ENCODE measurements around the gene EML6. TPM values are rescaled to one million over a fixed set of nuclear protein-coding genes. Genes with fewer than 3 reads are reported as not detected.

EML6 gene
- total and polyA plus RNA-seq, 2 of the 8 experiments (the other 6 are each of a cell fraction or from before 2014, with no cell fraction given) = 1.2 to 1.6 TPM

- POLR2A ChIA-PET (ENCODE audit: partially characterized antibody) = interaction anchor here (1.6 to 2.8 kb wide), 3 partner anchors 8 to 17 kb away, joined by 3 to 13 read pairs (median 4); no protein-coding TSS in a partner anchor
- H4K8ac ChIP-seq (ENCODE audit: extremely low read depth, insufficient read depth, low read length) = no peak overlapping the region
- H3K79me2 ChIP-seq (ENCODE audit: control insufficient read depth in 1 of 2, insufficient read depth in 2 of 2, low read length in 2 of 2) = no peaks in the 10 kb centered on the region
- H4K5ac ChIP-seq (ENCODE audit: insufficient read length, low read depth, low read length) = no peak overlapping the region
- peak overlapping the region; percentile 35; the same call in 1 of the 2 replicates for H2BK5ac ChIP-seq (ENCODE audit: low read depth, low read length)
- CTCF ChIA-PET (ENCODE audit: partially characterized antibody) = interaction anchor here (0.7 to 1.1 kb wide), 2 partner anchors 37 to 200 kb away, joined by 3 read pairs; no protein-coding TSS in a partner anchor
- DNase-seq (ENCODE audit: low read depth in 1 of 2, low spot score in 2 of 2) (no peak), FAIRE-seq (no peak)
- no peaks in the 10 kb centered on the region for H4K20me1 ChIP-seq (replicated peaks in 1 of 2; ENCODE audit: control insufficient read depth in 1 of 2, insufficient read depth in 2 of 2, low read length in 2 of 2)
- no peak overlapping the region for H2AK5ac ChIP-seq (ENCODE audit: low read depth, low read length)
- H3K4me2 ChIP-seq (ENCODE audit: insufficient read depth in 1 of 2, low read depth in 2 of 2, low read length in 2 of 2) = no peak overlapping the region
- H3K23ac ChIP-seq (ENCODE audit: insufficient read length) = no peak overlapping the region
- no peak overlapping the region for H2BK20ac ChIP-seq (ENCODE audit: low read length)
- no peak overlapping the region for H4K91ac ChIP-seq (replicated peaks; ENCODE audit: insufficient read length, low read length)
- no peak overlapping the region for H3K56ac ChIP-seq (replicated peaks; ENCODE audit: insufficient read length, low read depth, low read length)
- 92% methylated on average over 10 of the region's 10 CpGs; no CpG with 5 or more reads in 1 of the 2 experiments for WGBS, 2 experiments (ENCODE audit: extremely low coverage in 1 of 2, insufficient coverage in 1 of 2, insufficient read length in 1 of 2, insufficient replicate concordance in 2 of 2, low coverage in 1 of 2, low lambda C conversion rate in 2 of 2, missing lambda C conversion rate in 1 of 2)
- no peak overlapping the region for H2AFZ ChIP-seq (ENCODE audit: low read length)
- H2BK12ac ChIP-seq (ENCODE audit: low read depth, low read length) = no peak overlapping the region
- no peaks in the 10 kb centered on the region for H3K23me2 ChIP-seq (ENCODE audit: low read depth, low read length)
- H3K4me3 ChIP-seq (ENCODE audit: extremely low read depth in 1 of 4, insufficient read depth in 2 of 4, low read depth in 3 of 4, low read length in 4 of 4) = no peak overlapping the region
- no peak overlapping the region for H2BK15ac ChIP-seq (ENCODE audit: low read length)
- peaks cover 0 to 25% (median 7%) of the 10 kb centered on the region in 4 experiments; a peak in 3 of 8 replicates for H3K36me3 ChIP-seq (ENCODE audit: control insufficient read depth in 2 of 4, insufficient read depth in 4 of 4, low read length in 3 of 4)
- no peak overlapping the region for H2BK120ac ChIP-seq (replicated peaks; ENCODE audit: low read depth, low read length)
- no peak overlapping the region for H3K9ac ChIP-seq (replicated peaks in 1 of 4; ENCODE audit: extremely low read depth in 1 of 4, low read depth in 3 of 4, low read length in 3 of 4)
- H3K14ac ChIP-seq (ENCODE audit: insufficient read length) = no peak overlapping the region
- H3K79me1 ChIP-seq (ENCODE audit: low read depth, low read length) = no peaks in the 10 kb centered on the region; the same call in 1 of the 2 replicates
- peaks cover 0 to 3% (median 1%) of the 10 kb centered on the region in 4 experiments; a peak in 2 of 7 replicates for H3K4me1 ChIP-seq (replicated peaks in 1 of 4; ENCODE audit: control insufficient read depth in 3 of 4, insufficient read depth in 4 of 4, low read length in 3 of 4)
- no peaks in the 10 kb centered on the region for H3K9me3 ChIP-seq (ENCODE audit: insufficient read depth in 2 of 2, low read depth in 1 of 2, low read length in 1 of 2)
- H3K18ac ChIP-seq (ENCODE audit: extremely low read depth, low read length) = no peak overlapping the region
- H3K27ac ChIP-seq (ENCODE audit: low read depth, low read length) = no peak overlapping the region
- no peak overlapping the region for H3K4ac ChIP-seq (replicated peaks; ENCODE audit: insufficient read length, low read depth, low read length)
- H3K27me3 ChIP-seq (replicated peaks in 1 of 4; ENCODE audit: control insufficient read depth in 3 of 4, extremely low read depth in 1 of 4, insufficient read depth in 3 of 4, low read length in 3 of 4) = no peaks in the 10 kb centered on the region
- no peak for TF ChIP-seq SIX5 (IDR thresholded peaks at IDR 0.05; ENCODE audit: low read depth, low read length)
- no peak for TF ChIP-seq BCL11A (IDR thresholded peaks at IDR 0.05; ENCODE audit: low read depth in 2 of 2, low read length in 2 of 2)
- TF ChIP-seq POLR2AphosphoS5 (IDR thresholded peaks at IDR 0.05; ENCODE audit: low read depth, low read length) = 0 out of 2 replicates have a peak, but pooled peaks have one; percentile 45
- no peak for TF ChIP-seq JUND (IDR thresholded peaks at IDR 0.05; ENCODE audit: low read length)
- no peak for TF ChIP-seq YY1 (IDR thresholded peaks at IDR 0.05; ENCODE audit: low read depth, low read length)
Measured at GRCh38 chr2:54968561-54969218, 245.2 kb downstream of the EML6 start.
